Activated B cell treated with CpG ODN at 0.5 μM for 24 hours (primary cell): Measurements from ENCODE around the gene LTB4R2. TPM values are rescaled to one million over a fixed set of nuclear protein-coding genes. Genes with fewer than 3 reads are reported as not detected.

Experiments used
- ATAC-seq: fragments of 200-7000 bp; cut with Tn5 transposase; one replicate; pipeline ENCODE4 v1.10.0; 2021; ENCODE audit warnings: low read depth, mild to moderate bottlenecking, moderate library complexity
- CTCF ChIA-PET: fragments of 350-600 bp; sonication (Branson Sonifier 250); formaldehyde crosslinking; loops from one replicate; lab custom pipeline; 2021; ENCODE audit warnings: antibody characterized with exemption; lab: Charles Lee
- POLR2A ChIA-PET: fragments of 350-600 bp; sonication (Branson Sonifier 250); formaldehyde crosslinking; loops from one replicate; lab custom pipeline; 2021; ENCODE audit warnings: antibody characterized with exemption; lab: Charles Lee
- DNase-seq: peaks from one replicate; pipeline ENCODE4 v3.0.0; 2022
- H3K27ac Mint-ChIP-seq: one replicate; pipeline ENCODE4 v1.8.0; 2020; ENCODE audit warnings: mixed read lengths
- H3K27me3 Mint-ChIP-seq: one replicate; pipeline ENCODE4 v1.8.0; 2021; ENCODE audit warnings: mixed read lengths
- H3K36me3 Mint-ChIP-seq: one replicate; pipeline ENCODE4 v1.8.0; 2021; ENCODE audit warnings: low read depth, mixed read lengths
- H3K4me1 Mint-ChIP-seq: one replicate; pipeline ENCODE4 v1.8.0; 2021; ENCODE audit warnings: mixed read lengths
- H3K4me3 Mint-ChIP-seq: one replicate; pipeline ENCODE4 v1.8.0; 2020; ENCODE audit warnings: mild to moderate bottlenecking, mixed read lengths
- H3K9me3 Mint-ChIP-seq: one replicate; pipeline ENCODE4 v1.8.0; 2020; ENCODE audit warnings: mixed read lengths
- CTCF ChIP-seq: fragments of 200-600 bp; IDR thresholded peaks from one replicate; pipeline ENCODE4 v1.8.0; 2022; ENCODE audit warnings: antibody characterized with exemption, mild to moderate bottlenecking
- intact Hi-C: fragments of 100-400 bp; cut with micrococcal nuclease; formaldehyde crosslinking; loops from one replicate; pipeline ENCODE4 v1.15.1; 2024
- total RNA-seq: library from RNA; stranded (reverse); gene quantifications from 2 replicates; pipeline ENCODE4 v1.2.3, GENCODE V29; 2022

The LTB4R2 gene
- total RNA-seq, 1 donor from 2014 or later = 9.1 TPM

DNA sequence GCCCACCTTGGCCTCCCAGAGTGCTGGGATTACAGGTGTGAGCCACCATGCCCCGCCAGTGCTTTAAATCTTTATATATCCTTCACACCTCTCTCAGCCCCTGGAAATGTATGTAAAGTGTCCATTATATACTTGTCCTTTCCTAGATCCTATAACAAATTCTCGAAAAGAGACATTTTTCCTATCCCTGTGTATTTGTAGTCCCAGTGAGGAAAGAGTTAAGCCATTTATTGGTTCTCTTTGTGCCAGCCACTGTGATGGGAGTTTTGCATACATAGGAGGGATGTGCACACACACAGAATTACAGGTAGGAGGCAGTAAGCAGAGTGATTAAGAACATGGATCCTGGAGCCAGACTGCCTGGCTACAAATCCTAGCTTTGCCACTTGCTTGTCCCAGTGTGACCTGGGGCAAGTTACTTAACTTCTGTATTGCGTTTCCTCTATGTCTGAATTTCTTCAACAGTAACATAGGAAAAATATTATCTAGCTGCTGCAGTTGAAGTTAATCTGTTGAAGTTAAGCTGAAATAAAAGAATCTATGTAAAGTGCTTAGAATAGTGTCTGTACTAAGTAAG, 36.4 kb upstream of the LTB4R2 start:
- intact Hi-C loops = loop anchor here (5.0 kb wide), 2 partner anchors 41 to 94 kb away; partner anchors contain the start of genes GMPR2, NEDD8 and NFATC4
- no peak for ATAC-seq

DNA sequence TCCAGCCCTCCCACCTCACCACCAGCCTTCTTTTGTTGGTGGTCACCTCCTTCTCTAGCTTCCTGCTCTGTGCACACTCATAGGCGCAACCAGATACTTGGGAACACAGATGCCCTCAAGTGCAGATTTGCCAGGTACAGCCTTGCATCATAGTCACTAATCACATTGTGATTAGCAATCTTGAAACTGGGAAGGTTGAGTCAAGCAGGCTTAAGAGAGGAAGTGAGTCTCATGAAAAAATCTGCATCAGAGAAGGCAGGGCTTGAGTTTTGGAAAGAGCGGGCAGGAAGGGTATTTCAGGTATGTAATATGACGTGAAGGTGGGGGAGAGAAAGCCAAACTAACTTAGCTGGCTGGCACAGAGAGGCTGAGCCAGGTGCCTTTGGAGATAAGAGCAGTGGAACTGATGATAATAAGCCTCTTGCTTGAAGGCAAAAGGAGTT, 35.8 kb upstream of the LTB4R2 start:
- peak overlapping the region; percentile 96 for H3K27ac Mint-ChIP-seq
- peaks cover 84% of the 10 kb centered on the region for H3K4me1 Mint-ChIP-seq
- no peaks in the 10 kb centered on the region for H3K27me3 Mint-ChIP-seq
- H3K9me3 Mint-ChIP-seq = no peaks in the 10 kb centered on the region
- peak overlapping the region; percentile 64 for H3K4me3 Mint-ChIP-seq
- intact Hi-C loops = loop anchor here (1.0 to 5.0 kb wide), 3 partner anchors 42 to 93 kb away; partner anchors contain the start of genes GMPR2, NEDD8 and NFATC4
- CTCF ChIA-PET = interaction anchor here (0.9 to 1.9 kb wide), 4 partner anchors 16 to 31 kb away, joined by 3 to 14 read pairs (median 4); partner anchors contain the start of gene TINF2
- ATAC-seq (peak; percentile 43), DNase-seq (peak; percentile 32)
- peaks cover 11% of the 10 kb centered on the region for H3K36me3 Mint-ChIP-seq
- POLR2A ChIA-PET = interaction anchor here (0.6 to 9.8 kb wide), 10 partner anchors 16 to 160 kb away, joined by 3 to 175 read pairs (median 6); partner anchors contain the start of genes CHMP4A, DCAF11, DHRS1 and EMC9
- TF ChIP-seq CTCF = no peak

More for the DNA sequence above, 36.4 kb upstream of the LTB4R2 start:
- H3K4me1 Mint-ChIP-seq = peaks cover 78% of the 10 kb centered on the region
- DNase-seq = no peak
- H3K36me3 Mint-ChIP-seq = peaks cover 17% of the 10 kb centered on the region
- CTCF ChIA-PET = interaction anchor here (0.9 to 1.9 kb wide), 4 partner anchors 16 to 31 kb away, joined by 3 to 14 read pairs (median 4); partner anchors contain the start of gene TINF2
- TF ChIP-seq CTCF = no peak
- POLR2A ChIA-PET = interaction anchor here (0.6 to 9.8 kb wide), 11 partner anchors 16 to 159 kb away, joined by 3 to 175 read pairs (median 4); partner anchors contain the start of genes CHMP4A, DCAF11, DHRS1 and MDP1
- H3K27ac Mint-ChIP-seq = peak overlapping the region; percentile 96
- no peaks in the 10 kb centered on the region for H3K27me3 Mint-ChIP-seq
- peak overlapping the region; percentile 64 for H3K4me3 Mint-ChIP-seq
- H3K9me3 Mint-ChIP-seq = no peaks in the 10 kb centered on the region

GRCh38 chr14:24277071-24277470, 32.9 kb upstream of the LTB4R2 start:
- intact Hi-C loops = no loop called here
- Mint-ChIP-seq H3K36me3 (no peaks in the 10 kb centered on the region), H3K4me3 (peak overlapping the region; percentile 3), H3K9me3 (no peaks in the 10 kb centered on the region), H3K27ac (peak overlapping the region; percentile 90), H3K4me1 (peaks cover 92% of the 10 kb centered on the region), H3K27me3 (no peaks in the 10 kb centered on the region)
- ATAC-seq = no peak
- no peak for TF ChIP-seq CTCF
- DNase-seq = no peak
- POLR2A ChIA-PET = interaction anchor here (0.8 to 5.0 kb wide), 9 partner anchors 21 to 155 kb away, joined by 3 to 80 read pairs (median 4); partner anchors contain the start of genes CHMP4A, DHRS1, IRF9 and LTB4R
- CTCF ChIA-PET = interaction anchor here (0.8 to 6.3 kb wide), 3 partner anchors 19 to 56 kb away, joined by 3 to 64 read pairs (median 13); partner anchors contain the start of gene TINF2

DNA sequence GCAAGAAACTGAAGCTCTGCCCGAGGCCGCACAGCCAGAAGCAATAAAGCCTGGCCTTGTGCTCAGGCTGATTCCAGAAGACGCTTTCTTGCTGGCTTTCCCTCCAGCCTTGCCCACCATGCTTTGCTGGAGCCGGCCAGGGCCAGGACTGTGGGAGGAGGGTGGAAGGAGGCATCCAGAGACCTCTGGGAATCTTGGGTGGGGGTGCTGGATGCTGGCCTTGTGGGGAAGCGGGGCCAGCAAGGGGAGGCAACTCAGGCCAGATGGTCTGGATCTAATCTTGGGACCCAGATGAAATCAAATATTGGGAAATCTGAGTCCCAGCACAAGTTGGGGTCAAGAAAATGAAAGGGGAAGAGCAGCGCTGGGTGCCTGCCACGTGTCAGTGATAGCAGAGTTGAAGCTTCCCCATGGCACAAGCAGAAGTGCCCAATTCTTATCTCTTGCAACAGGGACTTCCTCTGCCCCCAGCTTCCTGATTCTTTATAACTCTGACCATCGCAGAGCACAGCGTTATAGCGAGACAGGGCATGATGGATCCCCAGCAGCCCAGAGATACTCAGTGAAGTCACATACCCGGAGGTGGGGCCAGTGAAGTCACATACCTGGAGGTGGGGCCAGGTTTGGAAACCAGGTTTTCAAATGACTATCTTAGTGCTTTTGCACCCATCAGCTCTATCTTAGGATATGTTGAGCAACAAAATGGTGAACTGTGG, 32.2 kb upstream of the LTB4R2 start:
- Mint-ChIP-seq H3K4me1 (peaks cover 91% of the 10 kb centered on the region), H3K27me3 (no peaks in the 10 kb centered on the region), H3K27ac (peak overlapping the region; percentile 90), H3K36me3 (no peaks in the 10 kb centered on the region), H3K4me3 (peak overlapping the region; percentile 24), H3K9me3 (no peaks in the 10 kb centered on the region)
- TF ChIP-seq CTCF = no peak
- no peak for DNase-seq
- intact Hi-C loops = loop anchor here (2.0 kb wide), 1 partner anchor 35 kb away; the partner anchor contains the start of gene TINF2
- ChIA-PET CTCF (interaction anchor here (0.8 to 6.3 kb wide), 3 partner anchors 18 to 56 kb away, joined by 3 to 64 read pairs (median 13); partner anchors contain the start of gene TINF2), POLR2A (interaction anchor here (0.6 to 5.0 kb wide), 13 partner anchors 13 to 976 kb away, joined by 3 to 80 read pairs (median 4); partner anchors contain the start of genes CHMP4A, DHRS1, IPO4 and IRF9)
- ATAC-seq = no peak
